Adipocyte (in vitro differentiated cells): Measurements from ENCODE around the gene SLC13A3.

Experiments used
- DNase-seq: peaks from one replicate; pipeline ENCODE4 v3.0.0-alpha.2; 2015; ENCODE audit warnings: low read depth
- H3K27me3 ChIP-seq: replicated peaks from 2 replicates; pipeline ENCODE4 v1.7.0; 2013; ENCODE audit warnings: mild to moderate bottlenecking, low read length, moderate library complexity; ENCODE audit not compliant: control insufficient read depth, insufficient read depth
- H3K36me3 ChIP-seq: 2 replicates; pipeline ENCODE4 v1.7.0; 2013; ENCODE audit warnings: low read length, mild to moderate bottlenecking, moderate library complexity; ENCODE audit not compliant: control insufficient read depth, insufficient read depth, severe bottlenecking
- H3K4me1 ChIP-seq: 2 replicates; pipeline ENCODE4 v1.7.0; 2013; ENCODE audit warnings: mild to moderate bottlenecking, low read length, moderate library complexity; ENCODE audit not compliant: control insufficient read depth, insufficient read depth
- H3K4me3 ChIP-seq: 2 replicates; pipeline ENCODE4 v1.7.0; 2013; ENCODE audit warnings: mild to moderate bottlenecking, low read length, moderate library complexity
- H3K9ac ChIP-seq: 2 replicates; pipeline ENCODE4 v1.7.0; 2013; ENCODE audit warnings: mild to moderate bottlenecking, low read length, moderate library complexity
- H3K9me3 ChIP-seq: 2 replicates; pipeline ENCODE4 v1.7.0; 2013; ENCODE audit warnings: mild to moderate bottlenecking, low read length, moderate library complexity; ENCODE audit not compliant: control insufficient read depth

Gene SLC13A3

DNA sequence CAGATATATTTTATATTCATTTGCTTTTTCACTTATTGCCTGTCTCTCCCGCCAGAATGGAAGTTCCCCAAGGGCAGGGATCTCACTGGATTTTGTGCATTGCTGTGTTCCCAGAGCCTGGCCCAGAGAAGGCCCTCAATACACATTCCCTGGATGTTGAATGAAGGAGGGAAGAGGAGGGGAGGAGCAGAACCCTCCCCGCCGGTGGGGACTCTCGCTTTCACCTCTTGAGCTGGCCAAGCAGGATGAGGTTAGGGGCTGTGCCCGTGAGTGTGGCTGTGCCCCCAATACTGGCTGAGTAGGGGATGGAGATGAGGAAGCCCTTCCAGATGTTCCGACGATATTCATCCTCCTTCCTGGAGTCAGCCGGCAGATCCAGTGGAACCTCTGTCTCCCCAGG, 55.3 kb downstream of the SLC13A3 start:
- H3K4me1 ChIP-seq, result no peaks in the 10 kb centered on the region
- H3K9ac ChIP-seq, result no peak overlapping the region
- no peaks in the 10 kb centered on the region for H3K36me3 ChIP-seq
- H3K27me3 ChIP-seq, result no peaks in the 10 kb centered on the region
- no peak overlapping the region for H3K4me3 ChIP-seq
- DNase-seq, result no peak
- H3K9me3 ChIP-seq, result no peaks in the 10 kb centered on the region

DNA sequence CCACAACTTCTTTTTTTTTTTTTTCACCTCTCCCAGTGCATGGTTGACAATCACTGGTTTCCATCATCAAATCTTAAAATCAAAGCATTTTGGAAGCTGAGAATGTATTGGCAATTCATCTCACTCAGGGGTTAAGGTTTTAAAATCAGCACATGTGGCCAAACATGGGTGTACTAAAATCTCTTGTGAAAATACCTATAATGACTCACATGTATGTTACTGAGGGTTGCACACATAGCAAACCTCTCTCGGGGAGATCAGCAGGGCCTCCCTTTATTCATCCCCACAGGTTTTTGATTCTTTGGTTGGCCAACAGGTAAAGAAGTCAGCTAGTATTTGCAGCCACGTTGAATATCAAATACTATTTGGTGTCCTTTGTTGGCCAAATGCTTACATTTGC, 56.5 kb downstream of the SLC13A3 start:
- DNase-seq, result no peak

DNA sequence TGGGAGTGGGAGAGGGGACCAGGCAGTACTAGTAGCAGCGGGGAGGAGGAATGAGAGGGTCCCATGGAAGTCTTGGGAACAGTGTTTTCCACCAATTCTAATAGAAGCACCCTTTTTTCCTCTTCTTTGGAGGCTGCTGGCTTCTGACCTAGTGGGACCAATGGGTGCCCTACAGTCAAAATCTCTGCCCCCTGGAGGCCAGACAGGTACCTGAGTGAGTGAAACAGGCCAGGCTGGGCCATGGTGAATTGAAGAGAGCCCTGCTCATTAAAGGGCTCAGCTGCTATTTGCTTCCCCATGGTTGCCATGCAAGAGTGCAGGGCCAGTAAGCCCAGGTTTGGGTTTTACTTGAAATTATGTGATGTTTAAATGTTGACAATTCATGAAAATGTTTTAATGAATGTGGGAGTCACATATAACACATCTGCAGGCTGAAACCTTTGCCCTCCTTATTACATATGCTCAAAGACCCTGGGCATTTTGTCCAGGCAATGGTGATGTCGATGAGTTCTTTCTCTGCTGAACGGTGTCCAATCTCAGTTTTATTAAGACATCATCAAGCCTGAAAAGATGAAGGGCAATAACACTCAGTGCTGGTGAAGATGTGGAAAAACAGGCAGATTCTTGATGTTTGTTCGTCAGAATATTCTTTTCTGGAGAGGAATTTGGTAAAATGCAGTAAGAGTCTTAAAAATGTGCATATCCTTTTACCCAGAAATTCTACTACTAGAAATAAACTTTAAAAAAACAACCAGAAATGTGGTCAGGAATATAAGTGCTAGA, 58.5 kb downstream of the SLC13A3 start:
- Histone ChIP-seq H3K4me3 (no peak overlapping the region), H3K9ac (no peak overlapping the region), H3K36me3 (no peaks in the 10 kb centered on the region), H3K9me3 (no peaks in the 10 kb centered on the region), H3K4me1 (no peaks in the 10 kb centered on the region), H3K27me3 (no peaks in the 10 kb centered on the region)
- no peak for DNase-seq

More for the DNA sequence above, 56.5 kb downstream of the SLC13A3 start:
- Histone ChIP-seq H3K36me3 (no peaks in the 10 kb centered on the region), H3K9me3 (no peaks in the 10 kb centered on the region), H3K9ac (no peak overlapping the region), H3K4me3 (no peak overlapping the region), H3K4me1 (no peaks in the 10 kb centered on the region), H3K27me3 (no peaks in the 10 kb centered on the region)

DNA sequence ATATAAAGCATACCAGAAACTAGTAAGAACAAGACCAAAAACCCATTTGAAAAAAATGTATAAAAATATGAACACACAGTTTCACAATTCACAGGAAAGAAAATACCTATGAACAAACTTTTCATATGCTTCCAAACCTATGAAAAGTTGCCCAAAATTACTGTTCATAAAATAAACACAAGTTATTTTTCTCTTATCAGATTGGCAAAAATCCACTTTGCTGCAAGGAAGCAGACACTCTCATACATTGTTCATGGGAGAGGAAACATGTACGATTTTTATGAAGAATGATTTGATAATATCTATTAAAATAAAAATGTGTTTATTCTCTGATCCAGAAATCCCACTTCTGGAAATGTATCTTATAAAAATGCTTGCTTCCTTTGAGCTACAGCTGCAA, 60.8 kb downstream of the SLC13A3 start:
- no peaks in the 10 kb centered on the region for H3K36me3 ChIP-seq
- H3K9ac ChIP-seq, result no peak overlapping the region
- no peak overlapping the region for H3K4me3 ChIP-seq
- H3K27me3 ChIP-seq, result no peaks in the 10 kb centered on the region
- DNase-seq, result no peak
- no peaks in the 10 kb centered on the region for H3K4me1 ChIP-seq
- H3K9me3 ChIP-seq, result no peaks in the 10 kb centered on the region

DNA sequence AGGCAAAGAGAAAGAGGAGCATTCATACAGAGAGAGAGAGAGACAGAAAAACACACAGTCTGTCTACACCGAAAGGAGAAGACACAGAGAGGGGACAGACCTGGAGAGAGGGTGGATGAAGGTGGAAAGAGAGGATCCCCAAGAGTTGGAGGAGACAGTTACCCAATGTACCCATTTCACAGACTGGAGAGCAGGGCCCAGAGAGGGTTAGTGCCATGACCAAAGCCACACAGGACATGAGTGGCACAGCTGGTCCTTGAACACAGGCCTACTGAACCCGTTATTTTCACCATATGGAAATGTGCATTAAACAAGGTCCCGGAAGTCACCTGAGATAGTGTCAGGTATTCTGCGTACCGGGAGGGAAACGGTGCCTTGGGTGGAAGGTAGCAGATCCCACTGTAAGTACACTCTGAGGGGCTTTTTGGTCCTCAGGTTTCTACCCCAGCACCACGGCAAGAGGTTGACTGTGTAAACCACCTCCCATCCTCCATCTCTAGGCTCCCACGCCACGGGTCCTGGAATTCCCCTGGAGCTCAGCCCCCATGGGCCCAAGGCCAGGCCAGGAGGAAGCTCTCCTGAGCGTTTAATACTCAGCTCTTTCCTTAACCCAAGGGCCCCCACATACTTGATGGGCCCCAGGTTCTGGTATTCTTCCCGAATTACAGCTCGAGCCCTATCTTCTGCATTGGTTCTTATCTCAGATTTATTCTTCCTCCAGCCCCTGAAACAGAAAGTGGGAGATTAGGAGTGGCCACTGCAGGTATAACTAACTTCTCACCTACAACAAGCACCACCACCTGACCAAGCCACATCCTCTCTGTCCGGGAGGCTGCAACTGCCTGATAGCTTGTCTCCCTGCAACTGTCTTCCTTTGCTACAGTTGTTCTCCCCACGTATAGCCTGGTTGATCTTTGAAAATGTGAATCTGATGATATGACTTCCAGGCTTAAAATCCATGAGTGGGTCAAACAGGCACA, 62.4 kb downstream of the SLC13A3 start:
- Histone ChIP-seq H3K4me1 (no peaks in the 10 kb centered on the region), H3K9ac (no peak overlapping the region), H3K4me3 (no peak overlapping the region), H3K36me3 (no peaks in the 10 kb centered on the region), H3K9me3 (no peaks in the 10 kb centered on the region), H3K27me3 (no peaks in the 10 kb centered on the region)
- no peak for DNase-seq

DNA sequence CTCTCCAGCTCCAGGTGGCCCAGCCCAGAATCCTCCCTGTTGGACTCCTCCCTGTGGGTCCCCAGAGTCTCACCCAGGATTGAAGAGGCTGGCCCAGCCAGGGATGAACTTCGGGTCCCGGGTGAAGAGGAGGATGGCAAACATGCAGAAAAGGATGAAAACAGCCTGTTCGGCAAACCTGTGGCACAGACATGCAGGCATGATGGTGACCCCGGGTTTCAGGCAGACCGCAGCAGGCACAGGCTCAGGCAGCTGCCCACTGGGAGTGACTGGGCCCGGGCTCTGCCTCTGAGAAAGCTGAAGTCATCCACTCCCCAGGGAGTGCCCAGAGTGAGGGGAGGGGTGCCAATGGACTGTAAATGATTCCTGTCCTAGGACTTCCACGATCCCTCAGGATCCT, 63.3 kb downstream of the SLC13A3 start:
- H3K27me3 ChIP-seq, result no peaks in the 10 kb centered on the region
- no peaks in the 10 kb centered on the region for H3K36me3 ChIP-seq
- no peak for DNase-seq
- H3K4me3 ChIP-seq, result no peak overlapping the region
- H3K4me1 ChIP-seq, result no peaks in the 10 kb centered on the region
- no peak overlapping the region for H3K9ac ChIP-seq
- H3K9me3 ChIP-seq, result no peaks in the 10 kb centered on the region

DNA sequence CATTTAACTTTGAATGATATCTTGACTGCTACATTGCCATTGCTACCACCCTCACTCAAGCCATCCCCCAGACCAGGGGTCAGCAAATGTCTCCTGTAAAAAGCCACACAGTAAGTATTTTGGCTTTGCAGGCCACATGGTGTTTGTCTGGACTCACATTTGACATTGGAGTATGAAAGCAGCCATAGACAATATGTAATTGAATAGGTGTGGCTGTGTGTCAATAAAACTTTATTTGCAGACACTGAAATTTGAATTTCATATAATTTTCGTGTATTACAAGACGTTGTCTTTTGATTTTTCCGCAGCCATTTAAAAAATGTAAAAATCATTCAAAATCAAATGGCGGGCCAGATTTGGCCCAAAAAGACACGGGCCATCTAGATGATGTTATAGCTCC, 64.5 kb downstream of the SLC13A3 start:
- no peak for DNase-seq
- H3K9me3 ChIP-seq, result no peaks in the 10 kb centered on the region
- no peak overlapping the region for H3K9ac ChIP-seq
- H3K27me3 ChIP-seq, result no peaks in the 10 kb centered on the region
- no peak overlapping the region for H3K4me3 ChIP-seq
- H3K4me1 ChIP-seq, result no peaks in the 10 kb centered on the region
- H3K36me3 ChIP-seq, result no peaks in the 10 kb centered on the region

DNA sequence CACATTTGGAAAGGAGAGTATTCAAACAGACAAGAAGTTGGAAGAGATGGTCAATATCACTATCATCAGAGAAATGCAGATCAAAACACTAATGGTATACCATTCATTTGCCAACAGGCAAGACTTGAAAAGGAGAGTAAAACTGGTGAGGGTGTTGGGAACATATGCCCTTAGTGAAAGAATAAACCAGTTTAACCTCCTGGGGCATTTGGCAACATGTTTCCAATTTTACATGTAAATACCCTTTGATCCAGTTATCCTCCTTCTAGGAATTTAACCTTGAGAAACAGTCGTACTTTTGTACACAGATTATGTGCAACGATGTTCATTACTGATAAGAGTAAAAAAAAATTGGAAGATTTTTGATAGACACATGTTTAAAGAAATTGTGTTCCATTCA, 66.8 kb downstream of the SLC13A3 start:
- DNase-seq, result no peak
- no peaks in the 10 kb centered on the region for H3K27me3 ChIP-seq
- H3K4me3 ChIP-seq, result no peak overlapping the region
- no peaks in the 10 kb centered on the region for H3K9me3 ChIP-seq
- H3K4me1 ChIP-seq, result peaks cover 4% of the 10 kb centered on the region
- H3K36me3 ChIP-seq, result no peaks in the 10 kb centered on the region
- H3K9ac ChIP-seq, result no peak overlapping the region

DNA sequence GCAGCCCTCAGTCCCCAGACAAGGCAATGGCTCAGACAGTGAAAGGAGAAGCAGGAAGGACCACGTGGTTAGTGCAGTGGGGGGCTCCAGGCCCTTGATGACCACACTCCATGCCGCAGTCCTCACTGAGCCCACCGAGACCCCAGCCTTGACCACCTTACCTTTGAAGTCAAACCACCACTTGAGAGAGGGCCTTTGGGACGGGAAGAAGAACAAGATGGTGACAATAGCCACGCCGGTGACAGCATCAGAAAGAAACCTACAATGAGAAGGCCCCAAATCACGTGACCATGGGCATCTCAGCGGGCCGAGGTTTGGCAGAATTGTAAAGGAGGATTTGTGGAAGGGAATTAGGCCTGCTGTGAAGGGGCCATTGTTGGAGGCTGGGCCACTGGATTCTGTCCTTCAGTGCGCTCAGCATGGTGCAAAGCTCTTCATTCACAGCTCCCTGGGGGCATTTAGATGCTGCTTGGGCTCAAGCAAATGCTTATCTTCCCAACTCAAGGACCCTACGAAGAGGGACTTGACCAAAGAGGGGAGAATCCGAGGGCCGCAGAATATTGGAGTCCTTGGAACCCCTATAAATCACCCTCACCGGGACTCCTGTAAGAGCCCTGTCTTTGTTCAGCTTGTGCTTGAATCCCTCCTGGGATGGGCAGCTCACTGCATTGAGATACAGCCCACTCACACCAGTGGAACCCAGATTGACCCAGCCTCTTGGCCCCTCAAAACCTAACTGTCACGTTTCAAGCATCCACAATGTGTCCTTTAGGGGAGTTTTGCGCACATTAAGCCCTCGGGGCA, 67.6 kb downstream of the SLC13A3 start:
- H3K9me3 ChIP-seq, result no peaks in the 10 kb centered on the region
- no peak overlapping the region for H3K4me3 ChIP-seq
- no peaks in the 10 kb centered on the region for H3K27me3 ChIP-seq
- no peaks in the 10 kb centered on the region for H3K36me3 ChIP-seq
- no peak for DNase-seq
- peaks cover 8% of the 10 kb centered on the region for H3K4me1 ChIP-seq
- H3K9ac ChIP-seq, result no peak overlapping the region

DNA sequence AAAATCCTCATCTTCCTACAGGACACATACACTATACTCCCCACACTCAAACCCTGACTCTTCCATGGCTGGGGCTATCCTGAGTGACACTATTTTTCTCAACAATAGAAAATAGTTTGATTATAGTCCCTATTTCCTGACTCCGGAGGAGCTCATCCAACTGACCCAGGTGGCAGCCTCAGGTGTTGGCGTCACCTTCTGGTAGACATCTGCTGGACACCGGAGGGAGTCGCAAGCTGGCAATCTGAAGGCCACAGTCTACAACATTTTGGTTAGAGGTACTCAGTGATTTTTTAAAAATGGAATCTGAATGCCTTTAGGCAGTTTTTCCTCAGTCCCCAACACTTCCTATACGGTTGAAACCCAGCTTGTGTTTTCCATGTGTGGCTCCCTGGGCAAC, 68.6 kb downstream of the SLC13A3 start:
- H3K27me3 ChIP-seq, result no peaks in the 10 kb centered on the region
- no peak for DNase-seq

DNA sequence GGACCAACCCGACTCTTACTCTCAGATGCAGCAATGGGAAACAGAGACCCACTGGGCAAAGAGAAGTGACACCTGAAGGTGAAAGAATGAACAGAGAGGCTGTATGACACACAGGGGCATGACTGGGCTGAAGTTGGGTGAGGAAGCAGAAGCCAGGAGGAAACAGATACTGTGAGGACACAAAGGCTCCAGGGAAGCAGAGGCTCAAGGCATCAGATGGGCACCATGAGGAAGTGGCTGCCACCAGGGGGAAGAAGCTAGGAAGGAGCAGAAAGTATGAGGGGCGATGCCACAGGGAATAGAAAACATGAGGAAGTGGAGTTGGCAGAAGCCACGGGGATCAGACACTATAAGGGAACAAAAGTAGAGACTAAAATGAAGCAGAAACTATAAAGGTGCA, 69.9 kb downstream of the SLC13A3 start:
- no peak for DNase-seq
- Histone ChIP-seq H3K4me3 (no peak overlapping the region), H3K27me3 (no peaks in the 10 kb centered on the region), H3K36me3 (no peaks in the 10 kb centered on the region), H3K9ac (no peak overlapping the region), H3K9me3 (no peaks in the 10 kb centered on the region), H3K4me1 (peaks cover 8% of the 10 kb centered on the region)

More for the DNA sequence above, 68.6 kb downstream of the SLC13A3 start:
- no peak overlapping the region for H3K9ac ChIP-seq
- H3K4me3 ChIP-seq, result no peak overlapping the region
- no peaks in the 10 kb centered on the region for H3K36me3 ChIP-seq
- no peaks in the 10 kb centered on the region for H3K9me3 ChIP-seq
- H3K4me1 ChIP-seq, result peaks cover 8% of the 10 kb centered on the region
